Skeletal muscle tissue (tissue), 4 donors: Measurements from ENCODE around the gene OSBP2. TPM values are rescaled to one million over a fixed set of nuclear protein-coding genes. Genes with fewer than 3 reads are reported as not detected.
"Not testable (repeated sequence)": the region's sequence is repeated elsewhere in the genome, so short reads cannot be mapped to it uniquely, and the experiment has no call there.

Experiments used
- H3K27ac ChIP-seq: one replicate; pipeline ENCODE4 v1.7.0; 2013; ENCODE audit warnings: mild to moderate bottlenecking, low read depth, low read length, inconsistent platforms
- H3K27me3 ChIP-seq, 3 donors: one replicate each; pipeline ENCODE4 v1.7.0; 2013; ENCODE audit warnings: low read length in 3 of 3; ENCODE audit not compliant: control insufficient read depth in 3 of 3, insufficient read depth in 3 of 3
- H3K36me3 ChIP-seq, 3 donors: one replicate each; pipeline ENCODE4 v1.7.0; 2013; ENCODE audit warnings: low read length in 3 of 3; ENCODE audit not compliant: control insufficient read depth in 3 of 3, insufficient read depth in 3 of 3
- H3K4me1 ChIP-seq, 3 donors: one replicate each; pipeline ENCODE4 v1.7.0; 2013; ENCODE audit warnings: low read length in 3 of 3, mild to moderate bottlenecking in 3 of 3; ENCODE audit not compliant: control insufficient read depth in 3 of 3, insufficient read depth in 3 of 3
- H3K4me3 ChIP-seq, 3 donors: one replicate each; pipeline ENCODE4 v1.7.0; 2013; ENCODE audit warnings: low read length in 3 of 3
- H3K9ac ChIP-seq, 3 donors: one replicate each; pipeline ENCODE4 v1.7.0; 2013; ENCODE audit warnings: low read length in 3 of 3, mild to moderate bottlenecking in 3 of 3, moderate library complexity in 2 of 3, low read depth in 1 of 3
- H3K9me3 ChIP-seq, 3 donors: one replicate each; pipeline ENCODE4 v1.7.0; 2013; ENCODE audit warnings: low read length in 3 of 3; ENCODE audit not compliant: control insufficient read depth in 3 of 3
- total RNA-seq: library from RNA; depleted of rRNA; stranded (reverse); fragments of >200 nt; gene quantifications from one replicate; pipeline ENCODE4 v1.2.3, GENCODE V29; 2014
- donor health status: Osteomylitis.

OSBP2 gene
- total RNA-seq, 1 donor from 2014 or later = 4.7 TPM

- H3K36me3 ChIP-seq = no peaks in the 10 kb centered on the region
- no peak overlapping the region for H3K9ac ChIP-seq
- H3K27ac ChIP-seq = no peak overlapping the region
- H3K4me1 ChIP-seq = no peaks in the 10 kb centered on the region
- no peak overlapping the region for H3K4me3 ChIP-seq
- no peaks in the 10 kb centered on the region for H3K9me3 ChIP-seq
- no peaks in the 10 kb centered on the region for H3K27me3 ChIP-seq
Measured at GRCh38 chr22:30774566-30774965, 79.9 kb downstream of the OSBP2 start.

- no peak overlapping the region for H3K27ac ChIP-seq
Measured at GRCh38 chr22:30776476-30776875, 81.8 kb downstream of the OSBP2 start.

GRCh38 chr22:30777146-30777545, 82.5 kb downstream of the OSBP2 start:
- H3K27ac ChIP-seq, H3K36me3 ChIP-seq, H3K4me3 ChIP-seq, H3K4me1 ChIP-seq, H3K9me3 ChIP-seq, H3K9ac ChIP-seq, H3K27me3 ChIP-seq: not testable (repeated sequence)

More at GRCh38 chr22:30776476-30776875, 81.8 kb downstream of the OSBP2 start:
- no peak overlapping the region for H3K4me3 ChIP-seq
- H3K27me3 ChIP-seq = no peaks in the 10 kb centered on the region
- no peaks in the 10 kb centered on the region for H3K4me1 ChIP-seq
- H3K36me3 ChIP-seq = no peaks in the 10 kb centered on the region
- H3K9me3 ChIP-seq = no peaks in the 10 kb centered on the region
- H3K9ac ChIP-seq = no peak overlapping the region

- no peaks in the 10 kb centered on the region for H3K36me3 ChIP-seq
- H3K4me3 ChIP-seq = no peak overlapping the region
- H3K27me3 ChIP-seq = no peaks in the 10 kb centered on the region
- no peak overlapping the region for H3K27ac ChIP-seq
- H3K9ac ChIP-seq = no peak overlapping the region
- no peaks in the 10 kb centered on the region for H3K4me1 ChIP-seq
- H3K9me3 ChIP-seq = no peaks in the 10 kb centered on the region
Measured at GRCh38 chr22:30777587-30777986, 82.9 kb downstream of the OSBP2 start.

- Histone ChIP-seq H3K9me3 (no peaks in the 10 kb centered on the region), H3K27me3 (no peaks in the 10 kb centered on the region), H3K4me3 (no peak overlapping the region), H3K27ac (no peak overlapping the region), H3K4me1 (no peaks in the 10 kb centered on the region), H3K9ac (no peak overlapping the region), H3K36me3 (no peaks in the 10 kb centered on the region)
Measured at GRCh38 chr22:30778261-30778660, 83.6 kb downstream of the OSBP2 start.

GRCh38 chr22:30780026-30780425, 85.4 kb downstream of the OSBP2 start:
- Histone ChIP-seq H3K9ac (no peak overlapping the region), H3K27me3 (no peaks in the 10 kb centered on the region), H3K4me3 (no peak overlapping the region), H3K27ac (no peak overlapping the region), H3K36me3 (no peaks in the 10 kb centered on the region), H3K4me1 (no peaks in the 10 kb centered on the region), H3K9me3 (no peaks in the 10 kb centered on the region)

- Histone ChIP-seq H3K4me1 (no peaks in the 10 kb centered on the region), H3K27ac (no peak overlapping the region), H3K36me3 (no peaks in the 10 kb centered on the region), H3K4me3 (no peak overlapping the region), H3K27me3 (no peaks in the 10 kb centered on the region), H3K9ac (no peak overlapping the region), H3K9me3 (no peaks in the 10 kb centered on the region)
Measured at GRCh38 chr22:30781271-30781875, 86.7 kb downstream of the OSBP2 start.

- Histone ChIP-seq H3K9ac (no peak overlapping the region), H3K27me3 (no peaks in the 10 kb centered on the region), H3K4me1 (no peaks in the 10 kb centered on the region), H3K36me3 (no peaks in the 10 kb centered on the region), H3K4me3 (no peak overlapping the region), H3K27ac (no peak overlapping the region), H3K9me3 (no peaks in the 10 kb centered on the region)
Measured at GRCh38 chr22:30782613-30783012, 87.9 kb downstream of the OSBP2 start.

GRCh38 chr22:30783021-30783420, 88.3 kb downstream of the OSBP2 start:
- Histone ChIP-seq H3K27ac (no peak overlapping the region), H3K9me3 (no peaks in the 10 kb centered on the region), H3K4me3 (no peak overlapping the region), H3K36me3 (no peaks in the 10 kb centered on the region), H3K4me1 (no peaks in the 10 kb centered on the region), H3K27me3 (no peaks in the 10 kb centered on the region), H3K9ac (no peak overlapping the region)

- Histone ChIP-seq H3K36me3 (no peaks in the 10 kb centered on the region), H3K9ac (no peak overlapping the region), H3K4me1 (no peaks in the 10 kb centered on the region), H3K27ac (no peak overlapping the region), H3K27me3 (no peaks in the 10 kb centered on the region), H3K9me3 (no peaks in the 10 kb centered on the region), H3K4me3 (no peak overlapping the region)
Measured at GRCh38 chr22:30785527-30785926, 90.9 kb downstream of the OSBP2 start.
